ENCODE data around the gene MPV17L2. TPM values are rescaled to one million over a fixed set of nuclear protein-coding genes. Genes with fewer than 3 reads are reported as not detected.

MPV17L2 gene
- total and polyA plus RNA-seq, 7 experiments from 2014 or later = 4.8 to 15.5 (median 7.0) TPM

DNA sequence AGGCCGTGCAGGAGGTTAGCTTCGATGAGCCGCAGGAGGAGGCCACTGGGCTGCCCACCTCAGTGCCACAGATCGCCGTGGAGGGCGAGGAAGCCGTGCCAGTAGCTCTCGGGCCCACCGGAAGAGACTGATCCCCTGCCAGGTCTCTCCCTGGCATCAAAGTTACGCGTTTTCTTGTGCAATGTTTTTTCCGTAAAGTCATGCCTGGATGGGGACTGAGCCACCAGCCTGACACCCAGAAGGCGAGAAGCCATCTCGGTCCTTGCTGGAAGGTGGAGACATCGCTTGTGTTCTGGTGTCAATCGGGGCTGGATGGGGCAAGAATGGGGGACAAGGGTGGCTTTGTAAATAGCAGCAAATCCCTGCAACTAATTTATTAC is 43.4 kb upstream of the MPV17L2 start:
- H3K4me3 Mint-ChIP-seq = peak overlapping the region in 3 of 10 donors; percentile 9 to 39 (median 21)
- no peak for ATAC-seq
- H3K27me3 Mint-ChIP-seq = no peaks in the 10 kb centered on the region
- intact Hi-C loops (cut with micrococcal nuclease) = no loop called here
- no peaks in the 10 kb centered on the region for H3K27me3 ChIP-seq (ENCODE audit: control insufficient read depth in 2 of 2, insufficient read depth in 2 of 2, low read length in 2 of 2)
- peaks cover 6 to 21% (median 11%) of the 10 kb centered on the region in 5 donors for H3K36me3 Mint-ChIP-seq
- no peak for DNase-seq
- peaks cover 4 to 46% (median 12%) of the 10 kb centered on the region in 3 experiments for H3K36me3 ChIP-seq (ENCODE audit: control insufficient read depth in 2 of 3, insufficient read depth in 3 of 3, low read length in 3 of 3)
- POLR2A ChIA-PET = interaction anchor here (0.6 to 1.1 kb wide), 4 partner anchors 37 to 723 kb away, joined by 3 to 5 read pairs (median 3); no protein-coding TSS in a partner anchor
- H3K9me3 ChIP-seq (ENCODE audit: control insufficient read depth in 2 of 3, low read length in 3 of 3) = no peaks in the 10 kb centered on the region
- no peak overlapping the region for H3K4me3 ChIP-seq (ENCODE audit: low read length)
- H3K4me1 Mint-ChIP-seq = peaks cover 13 to 25% (median 19%) of the 10 kb centered on the region in 7 donors
- peaks cover 15 to 20% of the 10 kb centered on the region in 2 donors for H3K4me1 ChIP-seq (ENCODE audit: control insufficient read depth in 2 of 2, insufficient read depth in 2 of 2, low read length in 2 of 2)
- H3K9me3 Mint-ChIP-seq = peaks cover 0 to 2% (median 0%) of the 10 kb centered on the region in 11 donors
- CTCF ChIA-PET = interaction anchor here (0.6 kb wide), 1 partner anchor 91 kb away, joined by 5 read pairs; no protein-coding TSS in a partner anchor
- H3K27ac Mint-ChIP-seq = peak overlapping the region in 1 of 9 donors; percentile 60
- H3K27ac ChIP-seq (ENCODE audit: low read depth, low read length) = no peak overlapping the region

DNA sequence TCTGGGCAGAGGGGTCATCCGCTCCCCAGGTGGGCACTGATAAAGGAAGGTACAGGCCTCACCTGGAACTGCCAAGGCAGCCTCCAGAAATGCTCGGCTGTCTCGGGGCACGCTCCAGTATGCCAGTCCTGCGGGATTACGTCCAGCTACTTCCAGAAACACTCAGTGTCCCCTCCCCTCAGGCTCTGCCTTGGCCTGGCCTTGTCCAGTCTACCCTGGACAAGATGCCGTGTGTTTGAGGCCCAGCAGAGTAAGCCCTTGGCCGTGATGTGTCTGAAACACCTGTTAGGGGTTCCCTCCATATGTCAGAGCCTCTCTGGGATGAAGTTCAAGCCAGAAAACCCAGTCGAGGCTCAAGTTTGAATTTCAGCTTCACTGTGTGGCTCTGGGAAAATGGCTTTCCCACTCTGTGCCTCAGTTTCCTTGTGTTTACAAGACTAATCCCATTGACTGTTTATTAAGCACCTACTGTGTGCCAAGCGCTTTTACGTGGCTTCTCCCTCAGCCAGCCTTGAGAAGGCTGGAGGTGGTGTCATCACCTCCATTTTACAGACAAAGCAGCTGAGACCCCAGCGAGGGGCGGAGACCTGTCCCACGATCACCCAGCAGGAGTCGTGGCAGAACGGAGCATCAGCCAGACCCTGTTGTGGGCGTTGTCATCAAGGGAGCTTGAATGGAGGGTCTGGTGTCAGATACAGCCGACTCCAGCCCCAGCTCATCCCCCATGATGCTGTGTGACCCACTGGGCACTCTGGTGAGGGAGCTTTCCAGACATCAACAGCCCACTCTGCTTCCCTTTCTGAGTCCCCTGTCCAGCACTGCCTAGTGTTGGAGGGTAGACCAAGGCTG is 42.0 kb upstream of the MPV17L2 start:
- Mint-ChIP-seq H3K4me1 (peaks cover 15 to 26% (median 20%) of the 10 kb centered on the region in 7 donors), H3K27ac (peak overlapping the region in 8 of 9 donors; percentile 41 to 97 (median 95)), H3K4me3 (peak overlapping the region in 9 of 10 donors; percentile 81 to 95 (median 88)), H3K9me3 (peaks cover 0 to 2% (median 0%) of the 10 kb centered on the region in 11 donors), H3K36me3 (peaks cover 5 to 13% (median 6%) of the 10 kb centered on the region in 5 donors), H3K27me3 (no peaks in the 10 kb centered on the region)
- ATAC-seq (no peak), DNase-seq (no peak)
- Histone ChIP-seq H3K27ac (ENCODE audit: low read depth, low read length) (peak overlapping the region; percentile 88), H3K4me3 (ENCODE audit: low read length) (no peak overlapping the region), H3K9me3 (ENCODE audit: control insufficient read depth in 2 of 3, low read length in 3 of 3) (no peaks in the 10 kb centered on the region), H3K36me3 (ENCODE audit: control insufficient read depth in 2 of 3, insufficient read depth in 3 of 3, low read length in 3 of 3) (peaks cover 0 to 32% (median 4%) of the 10 kb centered on the region in 3 experiments), H3K4me1 (ENCODE audit: control insufficient read depth in 2 of 2, insufficient read depth in 2 of 2, low read length in 2 of 2) (peaks cover 16 to 20% of the 10 kb centered on the region in 2 donors), H3K27me3 (ENCODE audit: control insufficient read depth in 2 of 2, insufficient read depth in 2 of 2, low read length in 2 of 2) (no peaks in the 10 kb centered on the region)
- ChIA-PET POLR2A (interaction anchor here (0.6 to 2.6 kb wide), 17 partner anchors 9 to 980 kb away, joined by 3 to 37 read pairs (median 4); partner anchors contain the start of genes IL12RB1, RAB3A and RPL18A), CTCF (interaction anchor here (0.5 to 3.0 kb wide), 9 partner anchors 9 to 155 kb away, joined by 3 to 25 read pairs (median 4); no protein-coding TSS in a partner anchor)
- intact Hi-C loops (cut with micrococcal nuclease) = loop anchor here (5.0 to 10.0 kb wide), 2 partner anchors 89 to 216 kb away; partner anchors contain the start of gene CCDC124 (in 1 of the 2)

DNA sequence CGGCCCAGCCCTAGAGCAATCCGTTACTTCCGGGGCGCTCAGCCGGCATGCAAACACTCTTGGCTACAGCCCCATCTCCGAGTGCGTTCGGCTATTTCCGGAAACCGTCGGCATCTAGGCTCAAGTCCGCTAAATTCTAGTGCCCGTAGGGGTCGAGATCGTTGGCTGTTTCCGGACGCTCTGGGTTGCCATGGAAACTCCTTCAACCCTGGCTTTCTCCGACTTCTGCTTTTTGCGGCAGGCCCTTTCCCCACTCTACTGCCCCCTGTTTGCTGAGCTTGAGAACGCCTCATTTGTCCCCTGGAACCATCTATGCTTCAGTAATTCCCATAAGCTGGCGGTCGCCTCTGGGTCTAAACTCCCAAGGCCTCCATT is 40.6 kb upstream of the MPV17L2 start:
- Histone ChIP-seq H3K27me3 (ENCODE audit: control insufficient read depth in 2 of 2, insufficient read depth in 2 of 2, low read length in 2 of 2) (no peaks in the 10 kb centered on the region), H3K36me3 (ENCODE audit: control insufficient read depth in 2 of 3, insufficient read depth in 3 of 3, low read length in 3 of 3) (peaks cover 0 to 32% (median 0%) of the 10 kb centered on the region in 3 experiments), H3K4me3 (ENCODE audit: low read length) (peak overlapping the region; percentile 82), H3K9me3 (ENCODE audit: control insufficient read depth in 2 of 3, low read length in 3 of 3) (no peaks in the 10 kb centered on the region), H3K27ac (ENCODE audit: low read depth, low read length) (peak overlapping the region; percentile 88), H3K4me1 (ENCODE audit: control insufficient read depth in 2 of 2, insufficient read depth in 2 of 2, low read length in 2 of 2) (peaks cover 16 to 20% of the 10 kb centered on the region in 2 donors)
- Mint-ChIP-seq H3K27me3 (no peaks in the 10 kb centered on the region), H3K36me3 (peaks cover 0 to 8% (median 0%) of the 10 kb centered on the region in 5 donors), H3K4me1 (peaks cover 9 to 32% (median 24%) of the 10 kb centered on the region in 7 donors), H3K4me3 (peak overlapping the region; percentile 81 to 95 (median 88)), H3K9me3 (peaks cover 0 to 2% (median 0%) of the 10 kb centered on the region in 11 donors), H3K27ac (peak overlapping the region; percentile 89 to 97 (median 95))
- DNase-seq = peak; percentile 92 to 99 (median 97)
- POLR2A ChIA-PET = interaction anchor here (0.8 to 2.6 kb wide), 14 partner anchors 11 to 293 kb away, joined by 3 to 37 read pairs (median 4); partner anchors contain the start of genes IL12RB1, JUND and RPL18A
- intact Hi-C loops (cut with micrococcal nuclease) = loop anchor here (1.0 to 10.0 kb wide), 17 partner anchors 9 to 370 kb away; partner anchors contain the start of genes IL12RB1 (in 2 of the 2), RAB3A (in 2 of the 2), CCDC124 (in 1 of the 2) and ELL (in 1 of the 2)
- CTCF ChIA-PET = interaction anchor here (0.5 to 3.0 kb wide), 8 partner anchors 9 to 127 kb away, joined by 3 to 25 read pairs (median 4); no protein-coding TSS in a partner anchor
- peak; percentile 76 for ATAC-seq

DNA sequence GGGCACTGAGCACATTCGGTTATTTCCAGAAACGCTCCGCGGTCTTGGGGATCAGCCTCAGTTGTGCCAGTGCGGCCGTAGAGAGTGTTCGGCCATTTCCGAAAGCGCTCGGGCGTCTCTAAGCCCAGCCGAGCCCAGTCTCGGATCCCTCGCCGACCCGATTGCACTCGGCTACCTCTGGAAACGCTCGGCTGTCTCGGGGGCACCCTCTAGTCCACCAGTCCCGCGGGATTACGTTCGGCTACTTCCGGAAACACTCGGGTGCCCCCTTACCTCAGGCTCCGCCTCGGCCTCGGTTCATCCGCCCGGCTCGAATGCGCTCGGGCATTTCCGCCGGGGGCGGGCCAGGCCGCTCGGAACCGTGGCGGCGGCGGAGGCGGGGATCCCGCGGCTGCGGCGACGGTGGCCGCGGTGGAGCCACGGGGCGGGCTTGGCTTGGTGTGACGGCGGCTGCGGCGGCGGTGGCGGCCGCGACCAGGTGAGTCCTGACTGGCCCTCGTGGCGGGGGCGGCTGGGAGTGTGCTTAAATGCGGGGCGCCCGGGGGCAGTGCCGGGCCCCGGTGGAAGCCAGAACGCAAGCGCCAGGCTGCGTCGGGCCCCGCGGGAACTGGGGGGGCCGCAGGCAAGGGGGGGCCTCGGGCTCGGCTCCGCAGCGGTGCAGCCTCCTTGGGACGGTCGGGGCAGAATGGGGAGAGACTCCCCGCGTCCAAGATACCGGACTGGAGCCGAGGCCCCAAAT is 40.0 kb upstream of the MPV17L2 start, which contains the start of gene PIK3R2:
TSS of gene PIK3R2 (plus strand) at position 347 of the 739 bp plus-strand sequence. CDS start 2,717 bp downstream, outside the sequence.
- Mint-ChIP-seq H3K36me3 (peaks cover 0 to 5% (median 0%) of the 10 kb centered on the region in 5 donors), H3K27ac (peak within 1 kb of the TSS; percentile 92 to 97 (median 95)), H3K9me3 (peaks cover 0 to 2% (median 0%) of the 10 kb centered on the region in 11 donors), H3K4me1 (peaks cover 9 to 32% (median 24%) of the 10 kb centered on the region in 7 donors), H3K27me3 (no peaks in the 10 kb centered on the region), H3K4me3 (peak within 1 kb of the TSS; percentile 86 to 95 (median 90))
- intact Hi-C loops (cut with micrococcal nuclease) = loop anchor here (1.0 to 10.0 kb wide), 18 partner anchors 8 to 369 kb away; partner anchors contain the start of genes IL12RB1 (in 2 of the 2), RAB3A (in 2 of the 2), CCDC124 (in 1 of the 2) and ELL (in 1 of the 2)
- ChIA-PET CTCF (interaction anchor here (0.6 to 3.0 kb wide), 5 partner anchors 9 to 126 kb away, joined by 3 to 25 read pairs (median 5); no protein-coding TSS in a partner anchor), POLR2A (interaction anchor here (1.0 to 2.6 kb wide), 9 partner anchors 11 to 293 kb away, joined by 4 to 37 read pairs (median 5); partner anchors contain the start of genes JUND and RPL18A)
- Histone ChIP-seq H3K9me3 (ENCODE audit: control insufficient read depth in 2 of 3, low read length in 3 of 3) (no peaks in the 10 kb centered on the region), H3K4me3 (ENCODE audit: low read length) (peak within 1 kb of the TSS; percentile 82), H3K36me3 (ENCODE audit: control insufficient read depth in 2 of 3, insufficient read depth in 3 of 3, low read length in 3 of 3) (peaks cover 0 to 30% (median 0%) of the 10 kb centered on the region in 3 experiments), H3K4me1 (ENCODE audit: control insufficient read depth in 2 of 2, insufficient read depth in 2 of 2, low read length in 2 of 2) (peaks cover 16 to 20% of the 10 kb centered on the region in 2 donors), H3K27me3 (ENCODE audit: control insufficient read depth in 2 of 2, insufficient read depth in 2 of 2, low read length in 2 of 2) (no peaks in the 10 kb centered on the region), H3K27ac (ENCODE audit: low read depth, low read length) (peak within 1 kb of the TSS; percentile 88)
- DNase-seq = peak; percentile 99 to 100 (median 100)
- ATAC-seq = peak; percentile 92

DNA sequence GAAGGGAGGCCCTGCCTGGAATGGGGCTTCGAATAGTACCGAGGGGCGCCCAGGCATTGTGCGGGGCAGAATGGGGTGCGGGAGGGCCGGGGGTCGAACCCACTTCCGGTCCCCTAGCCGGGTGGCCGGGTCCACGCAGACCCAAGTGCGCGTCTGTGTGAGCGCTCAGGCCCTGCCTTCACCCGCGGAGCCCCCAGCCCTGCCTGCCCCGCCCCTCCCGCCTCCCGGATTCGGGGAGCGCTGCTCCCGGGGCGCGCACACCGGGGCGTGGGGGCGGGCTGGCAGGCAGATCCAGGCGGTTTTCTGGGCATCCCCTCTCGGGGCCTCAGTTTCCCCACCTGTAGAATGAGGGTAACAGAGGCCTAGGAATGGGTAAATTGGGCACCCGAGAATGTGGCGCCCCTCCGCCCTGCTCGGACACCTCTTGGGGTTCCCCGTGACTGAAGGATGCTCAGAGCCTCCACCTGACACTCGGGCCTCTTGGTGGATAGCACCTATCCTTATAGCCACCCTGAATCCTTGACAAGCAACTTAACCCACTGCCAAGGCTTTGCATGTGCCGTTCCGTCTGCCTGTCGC is 39.4 kb upstream of the MPV17L2 start:
- Mint-ChIP-seq H3K27me3 (no peaks in the 10 kb centered on the region), H3K36me3 (peaks cover 0 to 5% (median 0%) of the 10 kb centered on the region in 5 donors), H3K27ac (peak overlapping the region; percentile 69 to 94 (median 86)), H3K4me3 (peak overlapping the region; percentile 86 to 94 (median 89)), H3K4me1 (peaks cover 9 to 32% (median 24%) of the 10 kb centered on the region in 7 donors), H3K9me3 (peaks cover 0 to 2% (median 0%) of the 10 kb centered on the region in 11 donors)
- Histone ChIP-seq H3K36me3 (ENCODE audit: control insufficient read depth in 2 of 3, insufficient read depth in 3 of 3, low read length in 3 of 3) (peaks cover 0 to 25% (median 0%) of the 10 kb centered on the region in 3 experiments), H3K4me3 (ENCODE audit: low read length) (peak overlapping the region; percentile 82), H3K9me3 (ENCODE audit: control insufficient read depth in 2 of 3, low read length in 3 of 3) (no peaks in the 10 kb centered on the region), H3K27ac (ENCODE audit: low read depth, low read length) (peak overlapping the region; percentile 88), H3K4me1 (ENCODE audit: control insufficient read depth in 2 of 2, insufficient read depth in 2 of 2, low read length in 2 of 2) (peaks cover 16 to 20% of the 10 kb centered on the region in 2 donors), H3K27me3 (ENCODE audit: control insufficient read depth in 2 of 2, insufficient read depth in 2 of 2, low read length in 2 of 2) (no peaks in the 10 kb centered on the region)
- intact Hi-C loops (cut with micrococcal nuclease) = loop anchor here (1.0 to 10.0 kb wide), 5 partner anchors 8 to 219 kb away; partner anchors contain the start of genes CCDC124 (in 1 of the 2) and MPV17L2 (in 1 of the 2)
- POLR2A ChIA-PET = interaction anchor here (0.9 kb wide), 1 partner anchor 128 kb away, joined by 3 read pairs; the partner anchor contains the start of gene JUND
- DNase-seq (peak in 6 of 9 donors; percentile 29 to 59 (median 38)), ATAC-seq (no peak)
- CTCF ChIA-PET = no interaction called here
